ENCODE measurements around the gene SEMA3D.

GRCh38 chr7:84946549-84946948 is 240.3 kb downstream of the SEMA3D start:
- TF ChIP-seq REST (IDR thresholded peaks at IDR 0.05) (no peak), JUND (IDR thresholded peaks at IDR 0.05) (no peak), SP1 (IDR thresholded peaks at IDR 0.05) (no peak), CTCF (IDR thresholded peaks at IDR 0.05; ENCODE audit: low read depth, low read length, missing input control) (no peak), MAX (IDR thresholded peaks at IDR 0.05) (no peak), FOXA2 (IDR thresholded peaks at IDR 0.05) (no peak), GABPA (IDR thresholded peaks at IDR 0.05 in 1 of 2, conservative IDR thresholded peaks at IDR 0.05 in 1 of 2) (no peak), ZBTB33 (IDR thresholded peaks at IDR 0.05) (no peak), YY1 (IDR thresholded peaks at IDR 0.05) (no peak), TAF1 (conservative IDR thresholded peaks at IDR 0.05) (no peak), ATF3 (IDR thresholded peaks at IDR 0.05) (no peak), RAD21 (IDR thresholded peaks at IDR 0.05) (no peak), FOXA1 (IDR thresholded peaks at IDR 0.05) (no peak)

Data from liver (tissue), 3 donors.